Effector memory CD4-positive, alpha-beta T cell (primary cell): ENCODE data around the gene TTC1.

ENCODE experiments used
- DNase-seq, 3 donors: peaks; one replicate each; pipeline ENCODE4 v3.0.0-alpha.2; 2020
- H3K27ac ChIP-seq: 2 replicates; pipeline ENCODE4 v1.7.0; 2013; ENCODE audit warnings: mild to moderate bottlenecking, low read length, moderate library complexity; ENCODE audit not compliant: insufficient read depth, poor library complexity, severe bottlenecking
- H3K27me3 ChIP-seq: replicated peaks from 2 replicates; pipeline ENCODE4 v1.7.0; 2013; ENCODE audit warnings: mild to moderate bottlenecking, low read length; ENCODE audit not compliant: insufficient read depth, control insufficient read depth, poor library complexity, severe bottlenecking
- H3K36me3 ChIP-seq: 2 replicates; pipeline ENCODE4 v1.7.0; 2013; ENCODE audit warnings: mild to moderate bottlenecking, low read length, moderate library complexity; ENCODE audit not compliant: control insufficient read depth, insufficient read depth
- H3K4me1 ChIP-seq: 2 replicates; pipeline ENCODE4 v1.7.0; 2013; ENCODE audit warnings: low read length, mild to moderate bottlenecking; ENCODE audit not compliant: control insufficient read depth, insufficient read depth, poor library complexity, severe bottlenecking
- H3K4me3 ChIP-seq: 2 replicates; pipeline ENCODE4 v1.7.0; 2013; ENCODE audit warnings: low read length, low read depth, mild to moderate bottlenecking; ENCODE audit not compliant: insufficient read depth, poor library complexity, severe bottlenecking
- H3K9me3 ChIP-seq: 2 replicates; pipeline ENCODE4 v1.7.0; 2013; ENCODE audit warnings: mild to moderate bottlenecking, low read length, moderate library complexity; ENCODE audit not compliant: control insufficient read depth

The TTC1 gene

GRCh38 chr5:159971931-159972461 is 36.9 kb upstream of the TTC1 start:
- no peak overlapping the region for H3K4me3 ChIP-seq
- no peaks in the 10 kb centered on the region for H3K36me3 ChIP-seq
- H3K9me3 ChIP-seq, result no peaks in the 10 kb centered on the region
- no peak overlapping the region for H3K27ac ChIP-seq
- DNase-seq, result no peak
- H3K4me1 ChIP-seq, result no peaks in the 10 kb centered on the region
- peaks cover 21% of the 10 kb centered on the region for H3K27me3 ChIP-seq

DNA sequence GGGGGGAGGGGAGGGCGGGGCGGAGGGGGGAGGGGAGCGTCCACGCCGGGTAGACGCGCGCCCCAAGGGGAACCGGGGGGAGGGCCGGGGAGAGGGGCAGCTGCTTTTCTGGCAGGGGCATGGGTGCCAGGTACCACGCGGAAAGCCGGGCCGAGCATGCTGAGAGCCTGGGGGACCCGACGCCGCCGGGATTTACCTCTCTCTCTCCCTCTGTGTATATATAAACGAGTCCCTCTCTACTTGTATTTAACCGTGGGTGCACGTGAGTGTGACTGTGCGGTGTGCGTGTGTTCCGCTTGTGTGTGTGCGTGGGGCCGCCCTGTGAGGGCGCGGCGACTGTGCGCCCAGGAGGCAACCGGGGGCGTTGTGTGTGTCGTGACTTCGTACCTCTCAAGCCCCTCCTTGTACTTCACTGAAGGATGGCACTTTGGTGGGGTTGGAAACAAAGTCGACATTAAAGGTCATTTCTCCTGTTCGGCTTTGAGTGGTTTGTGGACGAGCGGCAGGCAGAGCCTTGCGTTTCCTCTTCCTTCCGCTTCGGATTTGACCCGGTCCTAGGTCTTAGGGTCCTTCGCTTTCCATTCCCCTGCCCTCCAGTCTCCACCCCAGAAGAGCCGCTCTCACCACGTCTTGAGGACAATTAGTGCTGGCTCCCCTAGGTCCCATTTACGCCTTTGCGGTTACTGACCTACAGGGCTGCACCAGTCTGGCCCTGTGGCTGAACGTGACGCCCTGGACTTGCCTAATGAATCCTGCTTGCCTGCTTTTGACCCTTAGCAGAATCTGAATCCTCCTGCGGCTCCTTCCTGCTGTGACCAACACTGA is 36.2 kb upstream of the TTC1 start:
- H3K9me3 ChIP-seq, result no peaks in the 10 kb centered on the region
- H3K36me3 ChIP-seq, result no peaks in the 10 kb centered on the region
- no peak overlapping the region for H3K27ac ChIP-seq
- no peak for DNase-seq
- H3K27me3 ChIP-seq, result peaks cover 21% of the 10 kb centered on the region
- no peaks in the 10 kb centered on the region for H3K4me1 ChIP-seq
- H3K4me3 ChIP-seq, result no peak overlapping the region

DNA sequence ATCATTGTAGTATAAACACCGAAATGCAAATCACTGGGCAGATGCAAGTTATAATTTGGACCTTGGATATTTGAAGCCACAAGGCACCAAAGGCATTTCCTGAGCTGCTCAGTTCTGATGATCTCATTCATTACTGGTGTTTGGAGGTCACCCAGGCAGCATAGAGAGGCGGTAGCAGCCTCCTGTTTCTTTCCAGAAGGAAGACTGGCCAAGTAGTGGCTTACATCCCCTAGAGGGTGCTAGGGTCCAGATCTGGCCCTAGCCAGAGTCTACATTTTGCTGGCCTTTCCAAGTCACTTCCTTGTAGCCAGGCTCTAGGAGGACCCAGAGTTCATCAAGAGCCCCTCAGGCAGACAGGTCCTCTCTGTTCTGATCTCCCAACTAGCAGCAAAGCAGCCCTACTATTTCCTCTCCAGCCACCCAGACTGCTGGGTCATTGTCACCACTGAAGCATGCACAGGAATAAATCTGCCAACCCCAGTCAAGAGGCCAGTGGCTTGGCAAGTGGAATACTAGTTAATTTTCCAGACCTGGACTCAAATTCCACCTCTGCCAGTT is 33.4 kb upstream of the TTC1 start:
- Histone ChIP-seq H3K9me3 (no peaks in the 10 kb centered on the region), H3K36me3 (no peaks in the 10 kb centered on the region), H3K27me3 (peaks cover 16% of the 10 kb centered on the region), H3K4me3 (no peak overlapping the region), H3K4me1 (no peaks in the 10 kb centered on the region), H3K27ac (no peak overlapping the region)
- no peak for DNase-seq

DNA sequence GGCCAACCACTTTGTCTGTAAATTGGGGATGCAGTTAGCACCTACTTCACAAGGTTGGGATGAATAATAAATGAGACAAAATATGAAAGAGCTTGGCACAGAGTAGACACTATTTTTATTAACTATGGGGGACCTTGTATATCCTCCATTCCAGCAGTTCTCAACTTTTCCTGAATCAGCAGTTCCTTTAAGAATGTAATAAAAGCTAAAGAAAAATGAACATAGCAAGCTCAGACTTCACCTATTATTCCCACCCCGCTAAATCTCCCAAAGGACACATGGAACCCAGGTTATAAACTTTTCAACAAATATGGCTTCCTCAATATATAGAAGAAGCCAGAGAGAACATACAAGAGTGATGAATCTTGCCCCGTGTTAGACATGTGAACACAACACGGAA is 32.0 kb upstream of the TTC1 start:
- Histone ChIP-seq H3K4me3 (no peak overlapping the region), H3K27ac (no peak overlapping the region), H3K27me3 (peaks cover 8% of the 10 kb centered on the region), H3K9me3 (no peaks in the 10 kb centered on the region), H3K4me1 (no peaks in the 10 kb centered on the region), H3K36me3 (no peaks in the 10 kb centered on the region)
- no peak for DNase-seq

GRCh38 chr5:159978358-159978757 is 30.6 kb upstream of the TTC1 start:
- Histone ChIP-seq H3K4me3 (no peak overlapping the region), H3K27me3 (no peaks in the 10 kb centered on the region), H3K27ac (no peak overlapping the region), H3K9me3 (no peaks in the 10 kb centered on the region), H3K4me1 (no peaks in the 10 kb centered on the region), H3K36me3 (no peaks in the 10 kb centered on the region)
- DNase-seq, result no peak

DNA sequence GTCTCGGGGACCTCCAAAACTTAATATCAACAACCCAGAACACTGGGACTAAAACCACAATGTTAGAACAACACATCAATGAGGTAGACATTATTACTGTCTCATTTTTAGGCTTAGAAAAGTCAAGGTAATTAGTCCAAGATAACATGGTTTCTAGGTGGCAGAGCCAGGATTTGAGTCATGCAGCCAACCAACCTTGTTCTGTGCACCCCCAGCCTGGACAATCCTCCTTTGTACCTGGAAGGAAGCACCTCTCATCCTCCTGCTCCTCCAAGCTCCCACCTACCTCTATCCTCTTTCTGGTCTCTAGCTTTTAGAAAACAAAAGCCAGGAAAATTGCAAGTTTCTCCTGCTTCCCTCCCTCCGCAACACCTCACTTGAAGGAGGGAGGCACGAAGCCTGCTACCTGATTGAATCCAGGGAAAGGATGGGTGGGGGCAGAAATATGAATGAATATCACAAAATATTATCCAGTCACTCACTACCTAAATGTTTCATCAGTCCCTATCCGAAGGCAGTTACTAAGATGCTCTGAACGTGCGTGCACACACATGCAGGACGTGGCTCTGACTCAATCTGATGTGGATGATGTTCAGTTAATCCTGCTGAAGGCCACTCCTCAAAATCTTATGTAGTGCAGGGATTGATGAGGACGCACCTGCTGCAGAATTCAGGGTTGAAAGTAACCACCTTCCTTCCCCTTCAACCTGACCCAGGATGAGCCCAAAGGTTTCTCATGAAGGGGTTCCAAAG is 26.3 kb upstream of the TTC1 start:
- Histone ChIP-seq H3K36me3 (no peaks in the 10 kb centered on the region), H3K4me3 (no peak overlapping the region), H3K27me3 (no peaks in the 10 kb centered on the region), H3K4me1 (no peaks in the 10 kb centered on the region), H3K9me3 (no peaks in the 10 kb centered on the region), H3K27ac (no peak overlapping the region)
- DNase-seq, result no peak

DNA sequence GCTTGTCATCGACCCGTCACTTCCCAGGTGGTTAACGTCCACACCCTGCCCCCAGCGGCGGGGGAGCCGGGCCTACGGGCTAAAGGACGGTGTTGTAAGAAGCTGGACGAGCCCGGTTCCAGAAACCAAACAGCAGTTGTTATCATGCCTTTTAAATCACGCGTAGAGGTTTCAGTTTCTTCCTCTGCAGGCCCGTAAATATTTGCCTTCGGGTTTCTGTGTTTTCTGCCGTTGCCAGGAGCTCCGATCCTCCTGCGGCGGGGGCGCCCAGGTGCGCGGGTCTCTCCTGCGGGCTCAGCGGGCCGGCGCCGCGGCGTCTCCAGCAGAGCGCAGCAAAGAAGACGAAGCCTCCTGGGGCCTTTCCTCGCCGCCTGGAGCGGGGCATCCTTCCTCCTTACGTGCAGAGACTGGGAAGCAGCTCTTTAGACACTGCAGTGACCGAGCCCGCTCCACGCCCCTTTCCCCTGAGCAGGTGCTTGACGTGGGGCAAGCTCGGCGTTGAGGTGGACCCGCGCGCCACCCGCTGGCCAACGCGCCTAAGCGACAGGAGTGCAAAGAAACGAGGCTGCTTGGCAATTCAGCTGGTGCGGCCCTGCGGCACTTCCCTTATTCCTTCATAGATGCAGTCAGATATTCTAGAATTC is 21.8 kb upstream of the TTC1 start:
- no peak overlapping the region for H3K27ac ChIP-seq
- no peaks in the 10 kb centered on the region for H3K9me3 ChIP-seq
- no peaks in the 10 kb centered on the region for H3K36me3 ChIP-seq
- H3K4me1 ChIP-seq, result no peaks in the 10 kb centered on the region
- no peaks in the 10 kb centered on the region for H3K27me3 ChIP-seq
- peak; percentile 42 to 57 (median 49) for DNase-seq
- H3K4me3 ChIP-seq, result peak overlapping the region; percentile 57

- no peak overlapping the region for H3K27ac ChIP-seq
- H3K4me3 ChIP-seq, result no peak overlapping the region
- no peaks in the 10 kb centered on the region for H3K4me1 ChIP-seq
- H3K36me3 ChIP-seq, result no peaks in the 10 kb centered on the region
- no peaks in the 10 kb centered on the region for H3K9me3 ChIP-seq
- no peaks in the 10 kb centered on the region for H3K27me3 ChIP-seq
- no peak for DNase-seq
Observed at GRCh38 chr5:159990506-159990905, 18.4 kb upstream of the TTC1 start.

GRCh38 chr5:159992566-159992965 is 16.4 kb upstream of the TTC1 start:
- no peaks in the 10 kb centered on the region for H3K4me1 ChIP-seq
- no peaks in the 10 kb centered on the region for H3K9me3 ChIP-seq
- H3K27me3 ChIP-seq, result no peaks in the 10 kb centered on the region
- H3K36me3 ChIP-seq, result no peaks in the 10 kb centered on the region
- no peak overlapping the region for H3K27ac ChIP-seq
- no peak for DNase-seq
- H3K4me3 ChIP-seq, result no peak overlapping the region
